Gastrocnemius medialis (tissue), 4 donors: ENCODE results near the gene CDC34.
"Not testable (repeated sequence)": the region's sequence is repeated elsewhere in the genome, so short reads cannot be mapped to it uniquely, and the experiment has no call there.

ENCODE experiments used
- POLR2A ChIP-seq, 2 donors: fragments of 450-650 bp; IDR thresholded peaks; one replicate each; pipeline ENCODE4 v1.6.1; 2017; ENCODE audit warnings: antibody characterized with exemption in 2 of 2, mild to moderate bottlenecking in 2 of 2, moderate library complexity in 2 of 2
- TF ChIP-seq, protein P1 (sequence below), 5 experiments: fragments of 450-650 bp in 3 of 5; fragments of 200-600 bp in 2 of 5; sonication (generic) in 2 of 5; IDR thresholded peaks in 4 of 5; conservative IDR thresholded peaks in 1 of 5; 1 replicate in 4 of 5; 2 replicates in 1 of 5; pipeline ENCODE4 v1.5.1; 2016 to 2019; ENCODE audit warnings: antibody characterized with exemption in 5 of 5, mild to moderate bottlenecking in 3 of 5, moderate library complexity in 3 of 5

DNA sequence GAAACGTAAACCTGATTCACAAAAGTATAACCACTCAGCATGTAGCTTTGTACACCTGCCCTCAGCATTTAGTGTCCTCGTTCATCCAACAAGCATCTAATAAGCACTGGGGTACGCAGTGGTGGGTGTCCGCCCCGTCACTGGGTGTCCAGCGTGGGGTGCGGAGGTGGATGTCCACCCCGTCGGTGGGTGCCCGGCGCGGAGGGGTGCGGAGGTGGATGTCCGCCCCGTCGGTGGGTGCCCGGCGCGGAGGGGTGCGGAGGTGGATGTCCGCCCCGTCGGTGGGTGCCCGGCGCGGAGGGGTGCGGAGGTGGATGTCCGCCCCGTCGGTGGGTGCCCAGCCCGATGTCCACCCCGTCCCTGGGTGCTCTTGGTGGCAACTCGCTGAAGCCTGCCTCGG lies 53.6 kb downstream of the CDC34 start:
- not testable (repeated sequence) for TF ChIP-seq POLR2A (IDR thresholded peaks at IDR 0.05)
- TF ChIP-seq, protein P1, sequence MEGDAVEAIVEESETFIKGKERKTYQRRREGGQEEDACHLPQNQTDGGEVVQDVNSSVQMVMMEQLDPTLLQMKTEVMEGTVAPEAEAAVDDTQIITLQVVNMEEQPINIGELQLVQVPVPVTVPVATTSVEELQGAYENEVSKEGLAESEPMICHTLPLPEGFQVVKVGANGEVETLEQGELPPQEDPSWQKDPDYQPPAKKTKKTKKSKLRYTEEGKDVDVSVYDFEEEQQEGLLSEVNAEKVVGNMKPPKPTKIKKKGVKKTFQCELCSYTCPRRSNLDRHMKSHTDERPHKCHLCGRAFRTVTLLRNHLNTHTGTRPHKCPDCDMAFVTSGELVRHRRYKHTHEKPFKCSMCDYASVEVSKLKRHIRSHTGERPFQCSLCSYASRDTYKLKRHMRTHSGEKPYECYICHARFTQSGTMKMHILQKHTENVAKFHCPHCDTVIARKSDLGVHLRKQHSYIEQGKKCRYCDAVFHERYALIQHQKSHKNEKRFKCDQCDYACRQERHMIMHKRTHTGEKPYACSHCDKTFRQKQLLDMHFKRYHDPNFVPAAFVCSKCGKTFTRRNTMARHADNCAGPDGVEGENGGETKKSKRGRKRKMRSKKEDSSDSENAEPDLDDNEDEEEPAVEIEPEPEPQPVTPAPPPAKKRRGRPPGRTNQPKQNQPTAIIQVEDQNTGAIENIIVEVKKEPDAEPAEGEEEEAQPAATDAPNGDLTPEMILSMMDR (IDR thresholded peaks at IDR 0.05 in 4 of 5, conservative IDR thresholded peaks at IDR 0.05 in 1 of 5): not testable (repeated sequence)
